Measurements from ENCODE around the gene CKS2.

The CKS2 gene

DNA sequence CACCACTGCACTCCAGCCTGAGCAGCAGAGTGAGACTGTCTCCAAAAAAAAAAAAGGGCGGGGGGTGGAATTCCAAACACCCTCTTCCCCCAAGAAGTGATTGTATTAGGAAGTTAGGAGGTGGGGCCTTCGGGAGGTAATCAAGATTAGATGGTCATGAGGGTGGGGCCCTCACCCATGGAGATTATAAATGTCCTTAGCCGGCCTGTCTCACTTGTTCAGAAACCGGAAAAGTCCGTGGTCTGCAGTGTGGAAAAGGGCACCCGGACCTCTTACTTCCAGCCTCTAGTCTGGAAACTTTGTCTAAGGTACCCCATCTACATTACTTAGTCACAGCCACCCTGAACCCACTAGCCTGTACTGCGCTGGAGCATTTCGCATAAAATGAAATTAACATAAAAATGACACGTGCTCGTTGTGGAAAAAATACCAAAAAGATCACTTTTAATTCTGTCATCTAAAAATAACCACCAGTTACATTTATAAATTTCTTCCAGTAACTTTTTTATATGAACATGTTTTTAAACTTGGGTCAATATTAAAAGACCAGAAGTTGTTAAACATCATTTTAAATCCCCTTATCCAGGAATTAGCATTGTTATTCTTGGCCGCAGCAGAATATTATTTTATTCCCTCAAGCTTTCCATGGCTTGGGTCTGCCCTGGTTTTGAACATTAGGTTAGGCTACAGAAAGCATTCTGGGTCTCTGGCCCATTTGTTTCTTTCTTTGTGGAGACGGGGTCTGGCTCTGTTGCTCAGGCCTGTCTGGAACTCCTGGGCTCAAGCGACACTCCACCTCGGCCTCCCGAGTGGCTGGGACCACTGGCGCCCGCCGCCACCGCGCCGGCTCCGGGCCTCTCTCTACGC lies 1.2 kb upstream of the CKS2 start:
- TF ChIP-seq TEAD4 (IDR thresholded peaks at IDR 0.05): no peak
- no peak for TF ChIP-seq TAF1 (IDR thresholded peaks at IDR 0.05; ENCODE audit: low read depth)

GRCh38 chr9:89311346-89312221 lies 589 bp downstream of the CKS2 start:
- TF ChIP-seq ZBTB7A (IDR thresholded peaks at IDR 0.05; ENCODE audit: low read depth) (peak; percentile 69; the same call in 1 of the 2 replicates), CREB1 (IDR thresholded peaks at IDR 0.05; ENCODE audit: low read depth) (no peak), NFIC (IDR thresholded peaks at IDR 0.05) (no peak), TCF12 (IDR thresholded peaks at IDR 0.05; ENCODE audit: low read depth) (no peak), TEAD4 (IDR thresholded peaks at IDR 0.05) (0 out of 2 replicates have a peak, but pooled peaks have one; percentile 1), EGR1 (IDR thresholded peaks at IDR 0.05) (no peak), FOXM1 (IDR thresholded peaks at IDR 0.05; ENCODE audit: borderline replicate concordance, low read depth) (no peak), REST (IDR thresholded peaks at IDR 0.05; ENCODE audit: low read depth) (no peak)
- TF ChIP-seq, protein P1, sequence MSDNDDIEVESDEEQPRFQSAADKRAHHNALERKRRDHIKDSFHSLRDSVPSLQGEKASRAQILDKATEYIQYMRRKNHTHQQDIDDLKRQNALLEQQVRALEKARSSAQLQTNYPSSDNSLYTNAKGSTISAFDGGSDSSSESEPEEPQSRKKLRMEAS (IDR thresholded peaks at IDR 0.05): no peak

DNA sequence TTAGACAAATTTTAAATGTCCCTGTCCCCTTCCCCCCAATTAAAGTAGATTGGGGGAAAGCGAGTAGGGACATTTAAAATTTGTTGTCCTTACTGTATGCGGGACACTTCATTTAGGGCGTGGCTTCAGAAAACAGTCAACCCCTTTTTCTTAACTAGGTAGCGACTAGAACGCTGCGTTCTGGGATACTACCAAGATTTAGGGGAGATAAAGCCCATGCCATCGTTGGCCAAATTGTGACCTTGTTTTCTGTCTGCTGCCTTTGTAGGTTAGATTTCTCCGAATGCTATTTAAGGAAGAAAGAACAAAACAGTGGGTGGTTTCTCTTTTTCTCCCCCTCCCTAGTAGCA lies 1.2 kb downstream of the CKS2 start:
- TF ChIP-seq RAD21 (IDR thresholded peaks at IDR 0.05; ENCODE audit: low read depth) (no peak), ZBTB7A (IDR thresholded peaks at IDR 0.05; ENCODE audit: low read depth) (no peak), FOXM1 (IDR thresholded peaks at IDR 0.05; ENCODE audit: borderline replicate concordance, low read depth) (no peak), CREB1 (IDR thresholded peaks at IDR 0.05; ENCODE audit: low read depth) (no peak), TEAD4 (IDR thresholded peaks at IDR 0.05) (no peak), TAF1 (IDR thresholded peaks at IDR 0.05; ENCODE audit: low read depth) (no peak), REST (IDR thresholded peaks at IDR 0.05; ENCODE audit: low read depth) (no peak), TCF12 (IDR thresholded peaks at IDR 0.05; ENCODE audit: low read depth) (no peak)
- TF ChIP-seq, protein P2, sequence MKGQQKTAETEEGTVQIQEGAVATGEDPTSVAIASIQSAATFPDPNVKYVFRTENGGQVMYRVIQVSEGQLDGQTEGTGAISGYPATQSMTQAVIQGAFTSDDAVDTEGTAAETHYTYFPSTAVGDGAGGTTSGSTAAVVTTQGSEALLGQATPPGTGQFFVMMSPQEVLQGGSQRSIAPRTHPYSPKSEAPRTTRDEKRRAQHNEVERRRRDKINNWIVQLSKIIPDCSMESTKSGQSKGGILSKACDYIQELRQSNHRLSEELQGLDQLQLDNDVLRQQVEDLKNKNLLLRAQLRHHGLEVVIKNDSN (IDR thresholded peaks at IDR 0.05): no peak

DNA sequence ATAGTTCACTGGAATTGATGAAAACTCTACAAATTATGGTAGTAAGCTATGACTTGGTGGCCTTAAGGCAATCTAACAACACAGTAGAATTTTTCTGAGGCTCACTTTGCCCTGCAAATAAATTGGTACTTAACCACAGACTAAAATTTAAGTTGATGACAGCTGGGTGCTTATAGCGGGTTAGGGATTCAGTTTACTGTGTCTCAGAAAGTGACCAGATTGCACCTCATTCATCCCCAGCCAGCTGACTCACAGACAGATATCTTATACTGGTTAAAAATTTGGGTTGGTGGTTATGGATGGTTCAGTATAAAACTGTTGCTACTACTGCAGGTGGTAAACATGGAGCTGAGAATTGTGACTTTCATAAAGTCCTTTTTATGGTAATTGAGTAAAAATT lies 2.8 kb downstream of the CKS2 start:
- no peak for TF ChIP-seq YY1 (IDR thresholded peaks at IDR 0.05; ENCODE audit: low read depth)
- no peak for TF ChIP-seq NFIC (IDR thresholded peaks at IDR 0.05)

DNA sequence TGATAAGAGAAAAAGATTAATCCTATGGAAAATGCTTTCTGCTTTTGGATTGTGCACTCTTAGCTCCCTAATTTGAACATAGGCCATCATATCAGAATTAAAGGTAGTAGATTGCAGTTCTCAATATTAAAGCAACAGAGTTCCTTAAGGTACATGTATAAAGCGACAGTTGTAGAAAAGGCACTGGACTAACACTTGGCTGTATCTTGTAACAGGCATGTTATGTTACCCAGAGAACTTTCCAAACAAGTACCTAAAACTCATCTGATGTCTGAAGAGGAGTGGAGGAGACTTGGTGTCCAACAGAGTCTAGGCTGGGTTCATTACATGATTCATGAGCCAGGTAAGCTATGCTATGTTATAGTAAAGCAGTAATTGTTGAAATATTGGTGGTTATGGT lies 4.0 kb downstream of the CKS2 start:
- TF ChIP-seq EP300 (IDR thresholded peaks at IDR 0.05; ENCODE audit: borderline replicate concordance): no peak
- no peak for TF ChIP-seq TCF12 (IDR thresholded peaks at IDR 0.05; ENCODE audit: low read depth)
- TF ChIP-seq, protein P2 (IDR thresholded peaks at IDR 0.05): no peak
- no peak for TF ChIP-seq TEAD4 (IDR thresholded peaks at IDR 0.05)
- TF ChIP-seq NFIC (IDR thresholded peaks at IDR 0.05): no peak
- TF ChIP-seq ZBTB7A (IDR thresholded peaks at IDR 0.05; ENCODE audit: low read depth): no peak
- no peak for TF ChIP-seq CREB1 (IDR thresholded peaks at IDR 0.05; ENCODE audit: low read depth)
- TF ChIP-seq RAD21 (IDR thresholded peaks at IDR 0.05; ENCODE audit: low read depth): no peak
- TF ChIP-seq CEBPB (IDR thresholded peaks at IDR 0.05): no peak
- no peak for TF ChIP-seq FOXM1 (IDR thresholded peaks at IDR 0.05; ENCODE audit: borderline replicate concordance, low read depth)
- TF ChIP-seq TAF1 (IDR thresholded peaks at IDR 0.05; ENCODE audit: low read depth): no peak

- no peak for TF ChIP-seq TAF1 (IDR thresholded peaks at IDR 0.05; ENCODE audit: low read depth)
- TF ChIP-seq TEAD4 (IDR thresholded peaks at IDR 0.05): no peak
- TF ChIP-seq EP300 (IDR thresholded peaks at IDR 0.05; ENCODE audit: borderline replicate concordance): no peak
- no peak for TF ChIP-seq REST (IDR thresholded peaks at IDR 0.05; ENCODE audit: low read depth)
- TF ChIP-seq, protein P1 (IDR thresholded peaks at IDR 0.05): no peak
- no peak for TF ChIP-seq TCF12 (IDR thresholded peaks at IDR 0.05; ENCODE audit: low read depth)
- no peak for TF ChIP-seq CREB1 (IDR thresholded peaks at IDR 0.05; ENCODE audit: low read depth)
- no peak for TF ChIP-seq EGR1 (IDR thresholded peaks at IDR 0.05)
- no peak for TF ChIP-seq NFIC (IDR thresholded peaks at IDR 0.05)
- no peak for TF ChIP-seq YY1 (IDR thresholded peaks at IDR 0.05; ENCODE audit: low read depth)
- no peak for TF ChIP-seq CEBPB (IDR thresholded peaks at IDR 0.05)
- TF ChIP-seq, protein P2 (IDR thresholded peaks at IDR 0.05): no peak
- TF ChIP-seq ZBTB7A (IDR thresholded peaks at IDR 0.05; ENCODE audit: low read depth): no peak
- TF ChIP-seq RAD21 (IDR thresholded peaks at IDR 0.05; ENCODE audit: low read depth): no peak
- TF ChIP-seq FOXM1 (IDR thresholded peaks at IDR 0.05; ENCODE audit: borderline replicate concordance, low read depth): no peak
Measured at GRCh38 chr9:89315482-89315881, 4.5 kb downstream of the CKS2 start.
